ENCODE data around the gene ROCK2.

ROCK2 gene

GRCh38 chr2:11142987-11143386, 201.4 kb downstream of the ROCK2 start:
- no peak for DNase-seq

- DNase-seq = no peak
These were observed 202.1 kb downstream of the ROCK2 start for GRCh38 chr2:11142330-11142729.

- no peak for DNase-seq
These were observed 203.1 kb downstream of the ROCK2 start for GRCh38 chr2:11141319-11141718.

- DNase-seq = no peak
These were observed 203.9 kb downstream of the ROCK2 start for GRCh38 chr2:11140492-11140891.

GRCh38 chr2:11134349-11134748, 210.1 kb downstream of the ROCK2 start:
- DNase-seq = no peak

GRCh38 chr2:11133936-11134320, 210.5 kb downstream of the ROCK2 start:
- no peak for DNase-seq

GRCh38 chr2:11133238-11133935, 211.0 kb downstream of the ROCK2 start:
- no peak for DNase-seq

GRCh38 chr2:11132036-11132671, 212.3 kb downstream of the ROCK2 start:
- no peak for DNase-seq

- DNase-seq = no peak
These were observed 213.1 kb downstream of the ROCK2 start for GRCh38 chr2:11131166-11131920.

All from NCI-H1417 treated with DMSO at 0.1 percent for 48 hours (cell line).